ENCODE results near the gene CNGB1.
A peak's percentile ranks its signal among the peaks of the same experiment; 100 is the strongest.

The CNGB1 gene

DNA sequence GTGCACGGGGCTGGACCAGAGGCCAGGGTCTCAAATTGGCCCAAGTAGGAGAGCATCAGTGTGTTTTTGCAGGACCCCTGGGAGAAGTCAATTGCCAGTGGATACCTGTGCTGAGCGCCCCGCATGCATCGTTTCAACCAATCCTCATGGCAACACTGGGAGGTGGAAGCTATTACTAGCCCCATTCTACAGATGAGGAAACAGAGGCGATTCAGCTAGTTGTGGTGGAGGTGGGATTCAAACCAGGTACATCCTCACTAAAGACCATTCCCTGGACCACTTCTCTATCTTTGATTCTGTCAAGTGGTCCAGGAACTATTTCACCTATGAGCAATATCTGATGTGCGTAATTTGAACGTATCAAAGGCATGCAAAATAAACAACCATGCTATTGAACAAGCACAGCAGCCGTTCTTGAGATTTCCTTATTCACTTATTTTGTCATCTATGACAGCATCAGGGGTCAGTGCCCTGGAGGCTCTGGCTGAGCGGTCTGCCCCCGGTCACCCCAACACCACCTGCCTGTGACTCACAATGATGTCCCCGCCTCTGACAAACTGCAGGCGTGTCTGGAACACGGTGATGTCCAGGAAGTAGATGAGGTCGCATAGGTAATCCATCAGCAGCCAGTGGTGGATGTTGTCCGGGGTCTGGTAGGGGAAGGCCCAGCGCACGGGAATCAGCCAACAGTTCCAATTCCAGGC lies 54.0 kb downstream of the CNGB1 start:
- no peak for DNase-seq
- intact Hi-C loops (cut with DNase I): no loop called here

DNA sequence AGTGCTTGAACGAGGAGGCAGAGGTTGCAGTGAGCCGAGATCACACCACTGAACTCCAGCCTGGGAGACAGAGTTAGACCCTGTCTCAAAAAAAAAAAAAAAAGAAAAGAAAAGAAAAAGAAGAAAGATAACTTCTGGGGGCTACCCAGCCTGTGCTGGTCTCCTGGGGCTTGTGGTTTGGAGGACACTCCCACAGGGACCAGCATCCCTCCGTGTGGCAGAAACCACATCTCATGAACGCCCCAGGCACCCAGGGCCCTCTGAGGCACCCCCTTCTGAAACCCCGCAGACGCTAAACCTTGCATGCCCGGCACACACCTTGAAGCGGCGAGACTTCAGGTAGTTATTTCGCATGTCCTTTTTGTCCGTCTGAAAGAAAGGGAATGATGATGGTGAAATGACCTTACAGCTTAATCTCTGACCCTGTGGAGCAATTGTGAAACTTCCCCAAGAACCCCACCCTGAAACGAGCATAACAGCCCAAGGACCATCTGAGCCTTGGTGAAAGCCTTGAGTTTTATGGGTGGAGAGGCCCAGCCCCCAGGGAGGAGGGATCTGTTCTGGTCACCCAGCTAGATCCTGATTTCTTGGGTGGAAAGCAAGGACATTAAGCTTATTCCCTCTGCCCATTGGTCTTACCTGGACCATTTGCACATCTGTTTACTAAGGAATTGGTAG lies 55.0 kb downstream of the CNGB1 start:
- intact Hi-C loops (cut with DNase I): no loop called here
- DNase-seq: no peak

DNA sequence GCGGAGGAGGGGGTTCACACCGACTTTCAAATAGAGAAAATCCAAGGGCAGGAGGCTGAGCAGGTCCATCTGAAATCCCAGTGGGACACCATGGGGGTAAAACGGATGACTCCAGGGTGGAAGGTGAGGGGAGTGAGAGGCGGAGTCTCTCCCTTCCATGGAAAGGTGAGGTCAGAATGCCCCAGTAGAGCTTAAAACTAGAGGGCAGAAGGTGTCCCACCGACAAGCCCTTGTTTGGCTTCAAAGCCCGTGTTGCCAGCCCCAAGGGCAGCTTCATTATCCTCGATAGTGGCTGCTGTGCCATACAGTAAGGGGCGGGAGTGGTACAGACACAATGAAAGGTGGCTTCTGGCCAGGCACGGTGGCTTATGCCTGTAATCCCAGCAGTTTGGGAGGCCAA lies 55.7 kb downstream of the CNGB1 start:
- intact Hi-C loops (cut with DNase I): no loop called here
- no peak for DNase-seq

DNA sequence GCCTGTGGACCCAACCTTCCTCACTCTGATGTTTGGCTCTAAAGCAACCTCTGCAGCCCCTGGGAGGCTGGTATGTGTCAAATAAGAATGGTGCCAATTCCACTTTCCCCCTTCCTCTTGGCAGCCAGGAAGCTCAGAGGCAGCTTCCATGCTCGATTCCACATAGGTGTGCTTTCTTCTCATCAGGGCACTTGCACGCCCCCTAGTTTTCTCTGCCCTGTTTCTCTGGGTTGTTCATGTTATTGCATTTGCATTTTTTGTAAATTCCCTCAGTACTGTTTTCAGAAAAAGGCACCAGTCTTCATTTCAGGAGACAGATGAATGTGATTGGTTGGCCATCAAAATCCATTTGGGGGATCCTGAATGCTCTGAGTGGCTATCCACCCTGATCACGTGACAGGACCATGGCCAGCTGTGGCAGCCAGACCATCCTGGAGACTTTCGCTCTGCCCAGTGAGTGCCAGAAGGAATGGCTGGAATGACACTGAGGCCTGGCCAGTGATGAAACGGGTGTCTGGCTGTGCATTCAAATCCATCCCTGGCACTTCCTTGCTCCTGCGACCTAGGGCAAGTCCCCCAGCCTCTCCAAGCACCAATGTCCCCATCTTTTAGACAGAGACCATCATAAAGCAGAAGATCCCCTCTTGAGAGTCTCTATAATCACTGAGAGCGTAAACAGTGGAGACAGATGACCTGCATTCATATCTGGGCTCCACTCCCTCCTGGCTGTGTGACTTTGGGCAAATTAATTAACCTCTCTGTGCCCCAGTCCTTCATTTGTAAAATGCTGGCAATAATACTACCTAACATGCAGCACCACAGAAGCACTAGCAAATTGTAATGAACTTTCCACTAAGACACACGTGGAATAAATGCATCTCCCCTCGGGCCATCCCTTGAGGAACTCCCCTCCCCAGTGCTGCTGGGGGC lies 56.4 kb downstream of the CNGB1 start:
- DNase-seq: no peak
- intact Hi-C loops (cut with DNase I): no loop called here

DNA sequence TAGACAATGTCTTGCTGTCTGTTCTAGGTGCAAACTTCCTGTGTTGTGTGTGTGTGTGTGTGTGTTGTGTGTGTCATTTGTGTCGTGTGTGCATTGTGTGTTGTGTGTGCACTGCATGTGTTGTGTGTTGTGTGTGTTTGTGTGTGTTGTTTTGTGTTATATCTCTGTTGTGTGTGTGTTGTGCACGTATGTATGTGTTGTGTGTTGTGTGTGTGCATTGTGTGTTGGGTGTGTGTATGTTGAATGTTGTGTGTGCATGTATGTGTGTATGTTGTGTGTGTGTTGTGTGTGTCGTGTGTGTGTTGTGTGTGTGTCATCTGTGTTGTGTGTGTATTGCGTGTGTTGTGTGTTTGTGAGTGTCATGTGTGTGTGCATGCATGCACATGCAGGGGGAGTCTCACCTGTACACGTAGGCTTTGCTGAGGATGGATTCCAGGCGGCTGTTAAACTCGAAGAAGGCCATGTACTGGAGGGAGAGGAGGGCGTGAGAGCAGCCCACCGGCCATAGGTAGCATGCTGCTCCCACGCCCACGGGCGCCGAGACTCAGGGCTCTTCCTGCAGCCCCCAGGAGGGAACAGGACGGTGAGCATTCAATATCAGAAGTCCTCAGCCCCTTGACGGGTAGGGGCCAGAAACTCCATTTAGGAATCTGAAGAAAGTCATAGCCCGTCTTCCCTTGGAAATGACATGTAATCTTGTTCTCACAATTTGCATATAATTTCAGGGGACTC lies 58.2 kb downstream of the CNGB1 start:
- intact Hi-C loops (cut with DNase I): no loop called here
- DNase-seq: no peak

DNA sequence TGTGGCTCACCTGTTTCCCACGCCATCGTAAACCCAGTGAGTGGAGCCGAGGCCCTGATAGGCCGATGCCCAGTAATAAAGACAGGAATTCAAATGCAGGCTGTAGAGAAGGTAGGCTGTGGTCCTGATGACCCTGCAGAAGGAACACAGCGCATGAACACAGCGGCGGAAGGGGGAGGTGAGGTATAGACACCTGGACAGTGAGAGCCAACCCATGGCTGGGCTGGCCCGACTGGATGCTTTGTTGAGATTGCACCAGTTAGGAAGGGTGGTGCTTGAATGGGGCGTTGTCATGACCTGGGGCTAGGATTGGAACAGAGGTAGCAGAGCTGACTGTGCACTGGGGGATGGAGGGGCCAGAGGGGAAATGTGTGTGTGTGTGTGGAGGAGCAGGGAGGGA lies 59.2 kb downstream of the CNGB1 start:
- DNase-seq: no peak
- intact Hi-C loops (cut with DNase I): no loop called here

DNA sequence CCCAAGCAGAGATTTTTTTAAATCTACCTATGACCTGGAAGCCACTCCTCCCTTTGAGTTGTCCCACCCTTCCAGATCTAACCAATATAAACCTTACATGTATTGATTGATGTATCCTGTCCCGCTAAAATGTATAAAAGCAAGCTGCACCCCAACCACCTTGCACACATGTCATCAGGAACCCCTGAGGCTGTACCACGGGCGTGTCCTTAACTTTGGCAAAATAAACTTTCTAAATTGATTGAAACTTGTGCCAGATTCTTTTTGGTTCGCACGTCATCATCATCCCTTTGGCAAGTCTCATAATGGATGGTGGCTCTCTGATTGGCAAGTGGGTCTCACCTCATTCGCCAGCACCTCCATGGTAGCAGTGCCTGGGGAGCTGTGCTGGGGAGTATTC lies 60.2 kb downstream of the CNGB1 start:
- DNase-seq: no peak
- intact Hi-C loops (cut with DNase I): no loop called here

DNA sequence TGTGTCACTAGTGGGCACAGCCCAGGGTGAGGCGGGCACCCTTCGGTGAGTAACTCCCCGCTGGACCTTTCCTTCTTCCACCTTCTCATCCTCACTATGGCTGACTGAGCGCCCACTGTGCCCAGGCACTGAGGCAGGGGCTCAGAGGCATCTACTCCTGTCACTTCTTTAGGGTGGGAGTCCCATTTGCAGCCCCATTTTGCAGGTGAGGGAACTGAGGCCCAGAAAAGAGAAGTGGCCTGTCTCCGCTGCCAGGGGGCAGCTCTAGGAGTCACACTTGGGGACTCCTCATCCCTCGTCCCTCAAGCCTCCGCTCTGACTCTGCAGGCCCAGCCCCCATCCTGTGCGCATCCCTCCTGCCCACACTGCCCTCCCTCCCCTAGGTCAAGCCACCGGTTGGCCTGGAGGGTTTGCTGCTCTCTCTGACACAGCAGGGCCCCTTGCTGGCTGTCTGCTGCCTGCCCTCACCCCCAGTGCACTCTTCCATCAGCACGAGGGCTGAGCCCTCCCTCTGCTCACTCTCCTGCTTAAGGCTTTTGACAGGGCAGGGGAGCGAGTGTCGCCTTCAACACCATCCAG lies 62.4 kb downstream of the CNGB1 start:
- DNase-seq: no peak
- intact Hi-C loops (cut with DNase I): no loop called here

DNA sequence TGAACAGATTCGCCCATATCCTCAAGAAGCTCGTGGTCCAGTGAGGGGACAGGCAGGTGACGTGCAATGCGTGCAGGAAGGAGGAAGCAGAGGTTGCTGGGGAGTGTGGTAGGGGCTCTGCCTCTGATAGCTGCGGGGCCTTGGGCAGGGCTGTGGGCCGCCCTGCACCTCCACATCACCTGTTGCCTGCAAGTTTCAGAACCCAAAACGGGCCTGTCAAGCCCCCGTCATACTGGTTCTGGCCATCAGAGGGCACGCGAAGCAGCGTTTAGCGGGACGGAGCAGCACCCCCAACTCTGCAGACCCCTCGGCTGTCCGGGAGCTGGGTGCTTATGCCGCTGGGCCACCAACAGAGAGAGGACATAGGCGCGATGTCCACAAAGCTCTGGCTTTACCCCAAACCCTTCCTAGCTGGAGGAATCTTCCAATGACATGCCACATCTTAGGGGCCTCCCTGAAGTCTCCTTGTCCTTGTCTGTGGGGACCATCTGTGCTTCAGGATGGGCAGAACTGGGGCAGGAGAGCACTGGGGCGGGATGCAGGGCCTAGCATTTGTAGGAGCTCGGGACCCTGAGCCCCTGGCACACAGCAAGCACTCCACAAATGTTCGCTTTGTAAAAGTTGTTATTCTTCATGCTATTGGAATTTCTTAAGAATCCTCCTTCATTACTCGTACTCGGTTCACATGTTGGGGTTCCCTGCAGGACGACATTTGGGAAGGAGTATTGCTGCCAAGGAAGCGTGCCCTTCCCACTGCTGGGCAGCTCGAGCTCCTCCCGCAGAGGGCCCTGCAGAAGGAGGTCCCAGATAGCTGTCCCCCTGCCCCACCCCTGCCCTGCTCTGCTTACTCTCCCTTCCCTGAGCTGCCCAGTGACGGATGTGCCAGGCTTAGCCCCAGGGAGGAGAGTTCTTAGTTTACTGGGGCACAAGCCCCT lies 64.3 kb downstream of the CNGB1 start:
- intact Hi-C loops (cut with DNase I): no loop called here
- peak in 31 of 42 donors; percentile 5 to 68 (median 36) for DNase-seq

DNA sequence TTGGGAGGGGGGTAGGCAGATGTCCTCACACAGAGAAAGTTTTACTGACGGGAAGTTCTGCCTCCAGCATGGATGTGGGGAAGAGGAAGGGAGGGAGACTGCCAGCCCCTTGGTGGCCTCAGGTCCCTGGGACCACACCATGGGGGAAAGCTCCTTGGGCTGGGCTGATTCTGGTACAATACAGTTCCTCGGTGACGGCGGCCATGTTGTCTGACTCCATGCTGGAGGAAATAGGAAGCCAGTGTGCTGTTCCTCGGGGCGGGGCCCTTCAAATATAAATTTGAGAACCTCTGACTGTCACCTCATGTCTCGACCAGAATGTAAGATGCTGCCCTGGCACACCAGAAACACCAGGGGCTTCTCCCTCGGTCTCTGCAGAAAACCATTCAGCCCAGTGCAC lies 66.8 kb downstream of the CNGB1 start:
- no peak for DNase-seq
- intact Hi-C loops (cut with DNase I): loop anchor here (5.0 kb wide), 1 partner anchor 98 kb away; the partner anchor contains the start of genes USB1 and ZNF319

DNA sequence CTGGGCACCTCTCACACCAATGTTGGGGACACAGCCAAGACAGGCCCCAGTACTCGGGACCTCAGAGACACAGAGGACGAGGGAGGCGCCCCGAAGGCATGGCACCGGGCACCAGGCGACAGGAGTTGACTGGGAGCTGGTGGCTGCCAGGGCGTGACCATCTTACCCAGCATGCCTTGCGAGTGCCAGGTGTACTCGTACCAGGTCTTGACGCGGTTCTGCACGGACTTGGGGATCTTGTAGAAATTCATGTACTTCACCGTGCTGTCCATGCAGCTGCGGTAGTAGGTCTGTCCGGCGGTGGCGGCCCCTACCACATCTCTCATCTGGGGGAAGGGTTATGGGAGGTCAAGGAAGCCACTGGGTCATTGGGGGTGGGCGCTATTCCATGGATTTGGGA lies 67.3 kb downstream of the CNGB1 start:
- intact Hi-C loops (cut with DNase I): loop anchor here (5.0 kb wide), 1 partner anchor 99 kb away; the partner anchor contains the start of genes USB1 and ZNF319

DNA sequence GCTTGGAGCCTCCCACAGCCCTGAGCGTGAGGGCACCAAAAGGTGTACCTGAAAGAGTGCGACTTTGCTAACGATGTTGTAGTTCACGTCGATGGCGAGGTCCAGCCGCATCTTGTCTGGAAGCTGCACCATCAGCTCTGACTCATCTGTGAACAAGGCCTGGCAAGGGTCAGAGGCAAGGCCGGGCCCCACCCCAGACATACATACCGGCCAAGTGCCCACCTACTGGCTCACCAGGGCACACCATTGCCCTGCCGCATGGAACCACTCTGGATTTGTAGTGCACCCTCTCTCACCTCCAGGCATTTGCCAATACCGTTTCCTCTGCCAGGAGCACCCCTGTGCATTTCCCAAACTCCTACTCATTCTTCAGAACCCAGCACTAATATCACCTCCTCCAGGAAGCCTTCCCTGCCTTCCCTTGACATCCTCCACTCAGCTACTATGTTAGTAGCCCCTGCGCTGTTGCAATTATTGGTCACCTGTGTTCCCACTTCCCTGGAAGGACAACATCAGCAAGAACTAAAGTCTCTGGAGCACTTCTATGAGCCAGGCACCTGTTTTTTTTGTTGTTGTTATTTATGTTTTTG lies 69.4 kb downstream of the CNGB1 start:
- intact Hi-C loops (cut with DNase I): loop anchor here (5.0 kb wide), 1 partner anchor 101 kb away; the partner anchor contains the start of genes USB1 and ZNF319
- DNase-seq: no peak

More for the DNA sequence above, 67.3 kb downstream of the CNGB1 start:
- no peak for DNase-seq

DNA sequence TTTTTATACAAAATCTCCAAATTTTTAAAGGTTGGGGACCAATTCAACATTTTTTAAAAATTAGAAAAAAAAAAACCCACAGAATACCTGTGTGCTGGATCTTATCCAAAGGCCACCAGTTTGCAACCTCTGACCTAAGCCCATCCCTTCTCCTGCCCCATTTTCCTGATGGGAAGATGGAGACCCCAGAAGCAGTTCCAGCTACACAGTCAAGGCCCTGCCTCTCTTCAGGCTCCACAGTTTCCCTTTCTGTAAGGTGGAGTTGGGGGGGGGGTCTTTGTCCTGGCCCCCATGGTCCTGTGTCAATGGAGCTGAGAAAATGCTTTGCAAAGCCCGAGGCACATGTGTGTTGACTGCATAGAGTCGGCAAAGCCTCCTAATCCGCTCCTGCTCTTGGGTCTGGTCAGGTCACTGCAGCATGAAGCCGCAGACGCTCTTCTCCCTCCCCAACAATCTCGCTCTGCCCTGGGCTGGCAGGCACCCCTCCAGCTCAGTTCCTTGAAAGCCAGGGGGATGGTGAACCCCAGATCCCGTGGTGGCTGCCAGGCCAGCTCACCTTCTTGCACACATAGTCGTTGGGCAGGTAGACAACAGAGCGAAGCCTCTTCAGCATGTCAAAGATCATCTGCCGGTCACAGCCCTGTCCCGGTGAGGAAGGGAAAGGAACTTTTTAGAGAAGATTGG lies 70.0 kb downstream of the CNGB1 start:
- intact Hi-C loops (cut with DNase I): loop anchor here (5.0 kb wide), 1 partner anchor 101 kb away; the partner anchor contains the start of genes USB1 and ZNF319
- no peak for DNase-seq

DNA sequence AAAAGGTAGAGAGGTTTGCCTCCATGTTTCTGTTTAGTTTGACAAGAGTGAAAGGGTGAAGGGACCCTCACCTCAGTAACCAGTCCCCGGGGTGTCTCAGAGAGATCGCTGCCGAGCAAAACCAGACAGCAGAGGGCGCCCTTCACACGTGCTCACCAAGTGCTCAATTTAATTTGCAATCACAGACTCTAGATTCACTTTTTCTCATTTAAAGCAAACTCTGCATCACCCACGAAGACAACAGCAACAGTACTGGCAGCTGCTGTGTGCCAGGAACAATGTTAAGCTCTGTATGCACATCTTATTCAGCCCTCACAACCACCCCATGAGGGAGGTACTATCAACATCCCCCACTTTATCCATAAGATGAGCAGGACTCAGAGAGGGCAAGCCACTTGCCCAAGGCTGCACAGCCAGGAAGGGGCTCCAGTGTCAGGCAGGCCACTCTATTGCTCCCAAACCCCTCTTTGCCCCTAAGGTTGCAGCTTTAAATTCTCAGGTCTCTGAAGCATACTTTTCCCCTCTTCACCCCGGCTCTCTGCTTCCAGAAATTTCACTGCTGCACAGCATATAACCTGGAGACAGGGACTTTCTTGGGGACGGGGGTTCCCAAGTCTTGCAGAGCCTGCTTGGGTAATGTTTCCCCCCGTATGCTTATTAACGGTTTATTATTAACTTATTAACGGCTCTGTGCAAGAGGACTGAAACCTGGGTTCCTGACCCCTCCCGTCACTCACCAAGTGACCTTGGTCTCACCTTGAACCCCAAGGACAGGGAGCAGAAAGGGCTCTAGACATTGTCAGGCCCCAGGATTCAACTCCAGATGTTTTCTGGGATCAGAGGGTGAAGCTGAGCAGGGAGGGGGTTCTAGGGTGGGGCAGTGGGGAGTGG lies 70.9 kb downstream of the CNGB1 start:
- peak; percentile 22 to 93 (median 83) for DNase-seq
- intact Hi-C loops (cut with DNase I): loop anchor here (5.0 kb wide), 1 partner anchor 102 kb away; the partner anchor contains the start of genes USB1 and ZNF319

DNA sequence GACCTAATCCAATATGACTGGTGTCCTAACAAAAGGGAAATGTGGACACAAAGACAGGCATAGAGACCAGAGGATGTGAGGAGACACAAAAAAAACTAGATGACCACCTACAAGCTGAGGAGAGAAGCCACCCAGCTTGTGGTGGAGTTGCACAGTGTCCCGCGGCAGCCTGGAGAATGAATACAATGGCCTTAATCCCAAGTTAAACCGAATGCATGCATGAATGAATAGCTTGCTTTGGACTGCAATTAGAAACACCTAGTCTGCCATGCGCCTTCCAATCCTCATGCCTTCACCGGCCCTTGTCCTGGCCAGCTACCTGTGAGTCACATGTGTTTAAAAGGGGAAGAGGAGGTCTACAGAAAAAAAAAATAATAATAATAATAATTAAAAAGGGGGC lies 72.0 kb downstream of the CNGB1 start:
- no peak for DNase-seq
- intact Hi-C loops (cut with DNase I): no loop called here

All from head of caudate nucleus (tissue), 42 donors.